Stimulated activated CD8-positive, alpha-beta memory T cell treated with anti-CD3 and anti-CD28 coated beads, Interleukin-7, amount 100 ng/mL, for 1 hour (primary cell): Measurements from ENCODE around the gene PLA1A.
"Not testable (repeated sequence)": the region's sequence is repeated elsewhere in the genome, so short reads cannot be mapped to it uniquely, and the experiment has no call there.

Experiments used
- DNase-seq, 2 donors: peaks; one replicate each; pipeline ENCODE4 v3.0.0-alpha.2; 2020; ENCODE audit warnings: low read depth in 2 of 2

Gene PLA1A

GRCh38 chr3:119597548-119598288, at the start of gene PLA1A:
TSS of gene PLA1A (plus strand) at chr3:119597885. CDS start at chr3:119597914, 29 bp downstream.
- DNase-seq, result no peak

- DNase-seq, result no peak
Observed at GRCh38 chr3:119548341-119548740, 49.3 kb upstream of the PLA1A start.

GRCh38 chr3:119550192-119550910, 47.3 kb upstream of the PLA1A start:
- DNase-seq, result no peak

GRCh38 chr3:119551598-119551997, 46.1 kb upstream of the PLA1A start:
- DNase-seq, result no peak

GRCh38 chr3:119552928-119553327, 44.8 kb upstream of the PLA1A start:
- not testable (repeated sequence) for DNase-seq

- no peak for DNase-seq
Observed at GRCh38 chr3:119553823-119554415, 43.8 kb upstream of the PLA1A start.

GRCh38 chr3:119555309-119555735, 42.4 kb upstream of the PLA1A start:
- DNase-seq, result no peak

- DNase-seq, result no peak
Observed at GRCh38 chr3:119555929-119556328, 41.8 kb upstream of the PLA1A start.

- DNase-seq, result no peak
Observed at GRCh38 chr3:119557192-119557876, 40.4 kb upstream of the PLA1A start.

GRCh38 chr3:119557877-119558269, 39.8 kb upstream of the PLA1A start:
- DNase-seq, result no peak

- DNase-seq, result no peak
Observed at GRCh38 chr3:119558626-119559317, 38.9 kb upstream of the PLA1A start.

GRCh38 chr3:119559441-119559963, 38.2 kb upstream of the PLA1A start, which contains the start of gene CD80:
TSS of gene CD80 (minus strand) at chr3:119559614. CDS start at chr3:119557728, 1,886 bp downstream.
- DNase-seq, result peak in 1 of 2 donors; percentile 27

- DNase-seq, result no peak
Observed at GRCh38 chr3:119560160-119560559, 37.5 kb upstream of the PLA1A start.

- DNase-seq, result no peak
Observed at GRCh38 chr3:119562307-119562961, 35.3 kb upstream of the PLA1A start.

GRCh38 chr3:119563334-119563733, 34.4 kb upstream of the PLA1A start:
- not testable (repeated sequence) for DNase-seq

GRCh38 chr3:119569156-119569555, 28.5 kb upstream of the PLA1A start:
- no peak for DNase-seq

GRCh38 chr3:119570229-119570628, 27.5 kb upstream of the PLA1A start:
- DNase-seq, result no peak

GRCh38 chr3:119571230-119571629, 26.5 kb upstream of the PLA1A start:
- no peak for DNase-seq

GRCh38 chr3:119571688-119572087, 26.0 kb upstream of the PLA1A start:
- no peak for DNase-seq

- DNase-seq, result no peak
Observed at GRCh38 chr3:119575507-119575906, 22.2 kb upstream of the PLA1A start.
